H1 (cell line): ENCODE data around the gene PLPP2. TPM values are rescaled to one million over a fixed set of nuclear protein-coding genes. Genes with fewer than 3 reads are reported as not detected.

ENCODE experiments used
- CTCF ChIA-PET: fragments of 300-600 bp; sonication (Branson Sonifier 250); formaldehyde crosslinking; loops from one replicate; lab custom pipeline; 2021; ENCODE audit not compliant: partially characterized antibody; lab: Charles Lee
- POLR2A ChIA-PET: fragments of 300-600 bp; sonication (Branson Sonifier 250); formaldehyde crosslinking; loops from one replicate; lab custom pipeline; 2021; ENCODE audit warnings: inconsistent platforms; ENCODE audit not compliant: partially characterized antibody; lab: Charles Lee
- DNase-seq, 2 experiments: peaks; one replicate each; pipeline versions ENCODE4 v3.0.0 to v3.0.0-alpha.2; 2010 to 2022; ENCODE audit warnings: low spot score in 2 of 2, low read depth in 1 of 2, mixed read lengths in 1 of 2
- FAIRE-seq: peaks from 2 replicates; lab custom pipeline; 2011; peaks lifted over from hg19 to GRCh38; lab: Jason Lieb, UNC
- H2AFZ ChIP-seq: 2 replicates; pipeline ENCODE4 v1.8.1; 2012; ENCODE audit warnings: low read length, inconsistent platforms
- H2AK5ac ChIP-seq: 2 replicates; pipeline ENCODE4 v1.6.1; 2013; ENCODE audit warnings: low read depth, low read length
- H2BK120ac ChIP-seq: replicated peaks from 2 replicates; pipeline ENCODE3; 2013; ENCODE audit warnings: low read depth, low read length, inconsistent platforms
- H2BK12ac ChIP-seq: 2 replicates; pipeline ENCODE4 v1.6.1; 2013; ENCODE audit warnings: low read depth, low read length
- H2BK15ac ChIP-seq: 2 replicates; pipeline ENCODE4 v1.6.1; 2013; ENCODE audit warnings: low read length
- H2BK20ac ChIP-seq: 2 replicates; pipeline ENCODE4 v1.6.1; 2013; ENCODE audit warnings: low read length
- H2BK5ac ChIP-seq: 2 replicates; pipeline ENCODE4 v1.6.1; 2013; ENCODE audit warnings: low read depth, low read length
- H3K14ac ChIP-seq: 2 replicates; pipeline ENCODE4 v1.6.1; 2013; ENCODE audit warnings: inconsistent platforms; ENCODE audit not compliant: insufficient read length
- H3K18ac ChIP-seq: 2 replicates; pipeline ENCODE4 v1.6.1; 2013; ENCODE audit warnings: low read length; ENCODE audit errors: extremely low read depth
- H3K23ac ChIP-seq: 2 replicates; pipeline ENCODE4 v1.6.1; 2013; ENCODE audit warnings: inconsistent platforms; ENCODE audit not compliant: insufficient read length
- H3K23me2 ChIP-seq: 2 replicates; pipeline ENCODE4 v1.6.1; 2013; ENCODE audit warnings: low read depth, low read length
- H3K27ac ChIP-seq: 2 replicates; pipeline ENCODE4 v1.6.1; 2011; ENCODE audit warnings: low read depth, low read length, inconsistent platforms
- H3K27me3 ChIP-seq, 4 experiments: replicated peaks in 1 of 4; 1 replicate in 1 of 4; 2 replicates in 3 of 4; pipeline versions ENCODE4 v1.6.1 to v1.8.1; 2011 to 2013; ENCODE audit warnings: low read length in 3 of 4, mild to moderate bottlenecking in 3 of 4, inconsistent platforms in 2 of 4, mixed read lengths in 2 of 4, moderate library complexity in 1 of 4; ENCODE audit not compliant: control insufficient read depth in 3 of 4, insufficient read depth in 3 of 4; ENCODE audit errors: extremely low read depth in 1 of 4
- H3K36me3 ChIP-seq, 4 experiments: 2 replicates each; pipeline versions ENCODE4 v1.6.1 to v1.8.1; 2011 to 2013; ENCODE audit warnings: mild to moderate bottlenecking in 4 of 4, low read length in 3 of 4, moderate library complexity in 2 of 4, control low read depth in 1 of 4, inconsistent platforms in 1 of 4; ENCODE audit not compliant: insufficient read depth in 4 of 4, control insufficient read depth in 2 of 4
- H3K4ac ChIP-seq: replicated peaks from 2 replicates; pipeline ENCODE3; 2013; ENCODE audit warnings: low read length, low read depth, mixed read lengths, inconsistent platforms; ENCODE audit not compliant: insufficient read length
- H3K4me1 ChIP-seq, 4 experiments: replicated peaks in 1 of 4; 1 replicate in 1 of 4; 2 replicates in 3 of 4; pipeline versions ENCODE4 v1.6.1 to v1.8.1; 2011 to 2013; ENCODE audit warnings: low read length in 3 of 4, inconsistent platforms in 2 of 4, mixed read lengths in 1 of 4; ENCODE audit not compliant: insufficient read depth in 4 of 4, control insufficient read depth in 3 of 4
- H3K4me2 ChIP-seq, 2 experiments: 2 replicates each; pipeline versions ENCODE4 v1.6.1 to v1.8.1; 2011 to 2013; ENCODE audit warnings: low read depth in 2 of 2, low read length in 2 of 2, control low read depth in 1 of 2, inconsistent platforms in 1 of 2, mild to moderate bottlenecking in 1 of 2; ENCODE audit not compliant: insufficient read depth in 1 of 2
- H3K4me3 ChIP-seq, 4 experiments: fragments of 200-600, 300-600 bp in 1 of 4; sonication (generic), shearing (Covaris generic), sonication (Bioruptor Twin) in 1 of 4; 2 replicates each; pipeline versions ENCODE4 v1.5.1 to v1.8.1; 2011 to 2016; ENCODE audit warnings: low read length in 4 of 4, low read depth in 3 of 4, control low read depth in 2 of 4, inconsistent platforms in 2 of 4, mild to moderate bottlenecking in 2 of 4, mixed read lengths in 1 of 4, moderate library complexity in 1 of 4; ENCODE audit not compliant: insufficient read depth in 2 of 4; ENCODE audit errors: extremely low read depth in 1 of 4
- H3K56ac ChIP-seq: replicated peaks from 2 replicates; pipeline ENCODE3; 2013; ENCODE audit warnings: low read depth, mild to moderate bottlenecking, mixed read lengths, low read length, inconsistent platforms; ENCODE audit not compliant: insufficient read length
- H3K79me1 ChIP-seq: 2 replicates; pipeline ENCODE4 v1.6.1; 2013; ENCODE audit warnings: low read depth, low read length, control low read depth
- H3K79me2 ChIP-seq, 2 experiments: 2 replicates each; pipeline versions ENCODE4 v1.6.1 to v1.8.1; 2012 to 2013; ENCODE audit warnings: low read length in 2 of 2, mild to moderate bottlenecking in 2 of 2, inconsistent platforms in 1 of 2; ENCODE audit not compliant: insufficient read depth in 2 of 2, control insufficient read depth in 1 of 2
- H3K9ac ChIP-seq, 4 experiments: replicated peaks in 1 of 4; 1 replicate in 1 of 4; 2 replicates in 3 of 4; pipeline versions ENCODE4 v1.6.1 to v1.8.1; 2011 to 2013; ENCODE audit warnings: low read depth in 3 of 4, low read length in 3 of 4, control low read depth in 2 of 4, mild to moderate bottlenecking in 2 of 4, moderate library complexity in 2 of 4, inconsistent platforms in 1 of 4; ENCODE audit errors: extremely low read depth in 1 of 4
- H3K9me3 ChIP-seq, 2 experiments: 2 replicates each; pipeline versions ENCODE4 v1.6.1 to v1.8.1; 2012 to 2013; ENCODE audit warnings: mild to moderate bottlenecking in 2 of 2, moderate library complexity in 2 of 2, control low read depth in 1 of 2, inconsistent platforms in 1 of 2, low read depth in 1 of 2, low read length in 1 of 2, mixed read lengths in 1 of 2; ENCODE audit not compliant: insufficient read depth in 2 of 2
- H4K20me1 ChIP-seq, 2 experiments: replicated peaks in 1 of 2; 2 replicates each; pipeline versions ENCODE3 to v1.8.1; 2011 to 2013; ENCODE audit warnings: inconsistent platforms in 2 of 2, low read length in 2 of 2, mild to moderate bottlenecking in 1 of 2; ENCODE audit not compliant: insufficient read depth in 2 of 2, control insufficient read depth in 1 of 2
- H4K5ac ChIP-seq: 2 replicates; pipeline ENCODE4 v1.6.1; 2013; ENCODE audit warnings: low read length, low read depth, mixed read lengths, inconsistent platforms; ENCODE audit not compliant: insufficient read length
- H4K8ac ChIP-seq: 2 replicates; pipeline ENCODE4 v1.8.0; 2013; ENCODE audit warnings: mild to moderate bottlenecking, moderate library complexity, low read length, inconsistent platforms; ENCODE audit not compliant: insufficient read depth; ENCODE audit errors: extremely low read depth
- H4K91ac ChIP-seq: replicated peaks from 2 replicates; pipeline ENCODE3; 2013; ENCODE audit warnings: low read length, mixed read lengths, inconsistent platforms; ENCODE audit not compliant: insufficient read length
- BACH1 ChIP-seq: IDR thresholded peaks from 2 replicates; pipeline ENCODE4 v1.6.1; 2012; ENCODE audit warnings: low read length, improper control_type of control experiment
- BCL11A ChIP-seq, 2 experiments: IDR thresholded peaks; one replicate each; pipeline ENCODE4 v1.6.1; 2011; ENCODE audit warnings: low read depth in 2 of 2, low read length in 2 of 2, mild to moderate bottlenecking in 2 of 2
- CBX5 ChIP-seq: fragments of 300-800, 300-1000 bp; sonication (generic); IDR thresholded peaks from 2 replicates; pipeline ENCODE4 v1.7.1; 2016; ENCODE audit warnings: antibody characterized with exemption, low read length, low read depth
- CEBPB ChIP-seq: IDR thresholded peaks from 2 replicates; pipeline ENCODE4 v1.6.1; 2012; ENCODE audit warnings: low read depth, low read length
- CREB1 ChIP-seq: IDR thresholded peaks from 2 replicates; pipeline ENCODE4 v1.6.1; 2012; ENCODE audit warnings: inconsistent platforms
- MAFK ChIP-seq: IDR thresholded peaks from 2 replicates; pipeline ENCODE4 v1.6.1; 2012; ENCODE audit warnings: low read depth, mild to moderate bottlenecking, improper control_type of control experiment, low read length
- PHF8 ChIP-seq: fragments of 200-600 bp; sonication (generic); conservative IDR thresholded peaks from 2 replicates; pipeline ENCODE4 v1.7.1; 2012; ENCODE audit warnings: low read depth, mild to moderate bottlenecking, inconsistent platforms, low read length, moderate library complexity
- POU5F1 ChIP-seq: IDR thresholded peaks from 2 replicates; pipeline ENCODE4 v1.6.1; 2011; ENCODE audit warnings: low read depth, mild to moderate bottlenecking, low read length, moderate library complexity
- RBBP5 ChIP-seq: IDR thresholded peaks from 2 replicates; pipeline ENCODE4 v1.7.1; 2012; ENCODE audit warnings: low read depth, mild to moderate bottlenecking, inconsistent platforms, low read length, moderate library complexity, borderline replicate concordance
- RNF2 ChIP-seq: fragments of 200-900, 300-1000 bp; sonication (generic); IDR thresholded peaks from 2 replicates; pipeline ENCODE4 v1.7.1; 2016; ENCODE audit warnings: borderline replicate concordance, low read depth, mild to moderate bottlenecking, antibody characterized with exemption, low read length; ENCODE audit not compliant: poor library complexity, severe bottlenecking; ENCODE audit errors: missing control alignments
- SIX5 ChIP-seq: IDR thresholded peaks from 2 replicates; pipeline ENCODE4 v1.6.1; 2011; ENCODE audit warnings: mild to moderate bottlenecking, low read depth, low read length
- SP1 ChIP-seq: IDR thresholded peaks from 2 replicates; pipeline ENCODE4 v1.6.1; 2011; ENCODE audit warnings: low read depth, low read length
- SRF ChIP-seq: IDR thresholded peaks from 2 replicates; pipeline ENCODE4 v1.6.1; 2011; ENCODE audit warnings: mild to moderate bottlenecking, low read depth, low read length, moderate library complexity
- TCF12 ChIP-seq: IDR thresholded peaks from 2 replicates; pipeline ENCODE4 v1.6.1; 2011; ENCODE audit warnings: low read depth, mild to moderate bottlenecking, low read length
- USF2 ChIP-seq: IDR thresholded peaks from 2 replicates; pipeline ENCODE4 v1.6.1; 2011; ENCODE audit warnings: low read length, improper control_type of control experiment
- WGBS, 2 experiments: shearing (Covaris generic) in 1 of 2; methylation state at CpG; one replicate each; pipeline versions ENCODE4 v1.1.6 to v1.1.7; 2013 to 2015; ENCODE audit warnings: low lambda C conversion rate in 2 of 2, mixed read lengths in 2 of 2, inconsistent platforms in 1 of 2, low coverage in 1 of 2, missing lambda C conversion rate in 1 of 2; ENCODE audit not compliant: insufficient replicate concordance in 2 of 2, insufficient coverage in 1 of 2, insufficient read length in 1 of 2; ENCODE audit errors: extremely low coverage in 1 of 2, missing lambda C conversion rate in 1 of 2; 5-methylcytosine and 5-hydroxymethylcytosine counted together
- polyA plus RNA-seq, 7 experiments: library from polyadenylated mRNA; depleted of rRNA in 3 of 7; stranded (reverse) in 5 of 7; unstranded in 2 of 7; fragments of >200 nt in 5 of 7; fragments of 200-250 nt in 2 of 7; gene quantifications; 1 replicate in 5 of 7; 2 replicates in 1 of 7; 4 replicates in 1 of 7; pipeline versions ENCODE4 v1.2.1 to v1.2.3, GENCODE V29; 2011 to 2013; ENCODE audit warnings: missing spikeins in 2 of 7, mixed read lengths in 2 of 7
- total RNA-seq: library from RNA; stranded (reverse); fragmentation: NEBNext Ultra II Directional; extraction: Animal tissue kit (Norgen Biotek cat#: 25700); gene quantifications from 2 replicates; pipeline ENCODE4 v1.2.1, GENCODE V29; 2021

The PLPP2 gene
- total and polyA plus RNA-seq, 2 of the 8 experiments (the other 6 are each of a cell fraction or from before 2014, with no cell fraction given): 101 to 195 TPM

GRCh38 chr19:262125-262524, 29.1 kb downstream of the PLPP2 start:
- Histone ChIP-seq H3K14ac (no peak overlapping the region), H3K36me3 (peaks cover 0 to 2% (median 0%) of the 10 kb centered on the region in 4 experiments; a peak in 1 of 8 replicates), H2BK120ac (no peak overlapping the region), H4K8ac (no peak overlapping the region), H3K9ac (no peak overlapping the region), H3K79me2 (no peaks in the 10 kb centered on the region), H3K4me3 (no peak overlapping the region), H3K56ac (no peak overlapping the region), H2BK20ac (no peak overlapping the region), H4K91ac (no peak overlapping the region), H3K79me1 (no peaks in the 10 kb centered on the region), H3K18ac (no peak overlapping the region), H4K5ac (no peak overlapping the region), H2BK15ac (no peak overlapping the region), H2BK5ac (no peak overlapping the region), H3K27ac (no peak overlapping the region), H3K9me3 (no peaks in the 10 kb centered on the region), H3K4me2 (no peak overlapping the region), H3K4me1 (peaks cover 0 to 1% (median 0%) of the 10 kb centered on the region in 4 experiments; a peak in 1 of 7 replicates), H3K4ac (no peak overlapping the region), H4K20me1 (no peaks in the 10 kb centered on the region), H2AFZ (no peak overlapping the region), H3K23ac (no peak overlapping the region), H2AK5ac (no peak overlapping the region), H3K23me2 (peaks cover 2% of the 10 kb centered on the region; the same call in 1 of the 2 replicates), H3K27me3 (peaks cover 0 to 9% (median 6%) of the 10 kb centered on the region in 4 experiments; a peak in 5 of 7 replicates), H2BK12ac (no peak overlapping the region)
- WGBS, 2 experiments: 93% methylated on average over 1 of the region's 1 CpG; no CpG with 5 or more reads in 1 of the 2 experiments
- FAIRE-seq (no peak), DNase-seq (no peak)
- ChIA-PET CTCF (no interaction called here), POLR2A (no interaction called here)
- TF ChIP-seq USF2 (no peak), BCL11A (IDR thresholded peaks at IDR 0.05; ENCODE audit: low read depth in 2 of 2, low read length in 2 of 2) (no peak), CREB1 (no peak), MAFK (no peak), SRF (no peak), TCF12 (no peak), SP1 (no peak), RBBP5 (no peak), RNF2 (no peak), BACH1 (no peak), CBX5 (no peak), CEBPB (no peak), SIX5 (no peak), POU5F1 (no peak), PHF8 (no peak)
